Activated B cell treated with CpG ODN at 0.5 μM for 24 hours (primary cell): ENCODE results near the gene KRT80. TPM values are rescaled to one million over a fixed set of nuclear protein-coding genes. Genes with fewer than 3 reads are reported as not detected.

Source experiments
- ATAC-seq: fragments of 200-7000 bp; cut with Tn5 transposase; one replicate; pipeline ENCODE4 v1.10.0; 2021; ENCODE audit warnings: low read depth, mild to moderate bottlenecking, moderate library complexity
- CTCF ChIA-PET: fragments of 350-600 bp; sonication (Branson Sonifier 250); formaldehyde crosslinking; loops from one replicate; lab custom pipeline; 2021; ENCODE audit warnings: antibody characterized with exemption; lab: Charles Lee
- POLR2A ChIA-PET: fragments of 350-600 bp; sonication (Branson Sonifier 250); formaldehyde crosslinking; loops from one replicate; lab custom pipeline; 2021; ENCODE audit warnings: antibody characterized with exemption; lab: Charles Lee
- DNase-seq: peaks from one replicate; pipeline ENCODE4 v3.0.0; 2022
- H3K27ac Mint-ChIP-seq: one replicate; pipeline ENCODE4 v1.8.0; 2020; ENCODE audit warnings: mixed read lengths
- H3K27me3 Mint-ChIP-seq: one replicate; pipeline ENCODE4 v1.8.0; 2021; ENCODE audit warnings: mixed read lengths
- H3K36me3 Mint-ChIP-seq: one replicate; pipeline ENCODE4 v1.8.0; 2021; ENCODE audit warnings: low read depth, mixed read lengths
- H3K4me1 Mint-ChIP-seq: one replicate; pipeline ENCODE4 v1.8.0; 2021; ENCODE audit warnings: mixed read lengths
- H3K4me3 Mint-ChIP-seq: one replicate; pipeline ENCODE4 v1.8.0; 2020; ENCODE audit warnings: mild to moderate bottlenecking, mixed read lengths
- H3K9me3 Mint-ChIP-seq: one replicate; pipeline ENCODE4 v1.8.0; 2020; ENCODE audit warnings: mixed read lengths
- intact Hi-C: fragments of 100-400 bp; cut with micrococcal nuclease; formaldehyde crosslinking; loops from one replicate; pipeline ENCODE4 v1.15.1; 2024
- total RNA-seq: library from RNA; stranded (reverse); gene quantifications from 2 replicates; pipeline ENCODE4 v1.2.3, GENCODE V29; 2022
- TF ChIP-seq, protein P1 (sequence below): fragments of 200-600 bp; IDR thresholded peaks from one replicate; pipeline ENCODE4 v1.8.0; 2022; ENCODE audit warnings: antibody characterized with exemption, mild to moderate bottlenecking

The KRT80 gene
- total RNA-seq, 1 donor from 2014 or later: not detected

DNA sequence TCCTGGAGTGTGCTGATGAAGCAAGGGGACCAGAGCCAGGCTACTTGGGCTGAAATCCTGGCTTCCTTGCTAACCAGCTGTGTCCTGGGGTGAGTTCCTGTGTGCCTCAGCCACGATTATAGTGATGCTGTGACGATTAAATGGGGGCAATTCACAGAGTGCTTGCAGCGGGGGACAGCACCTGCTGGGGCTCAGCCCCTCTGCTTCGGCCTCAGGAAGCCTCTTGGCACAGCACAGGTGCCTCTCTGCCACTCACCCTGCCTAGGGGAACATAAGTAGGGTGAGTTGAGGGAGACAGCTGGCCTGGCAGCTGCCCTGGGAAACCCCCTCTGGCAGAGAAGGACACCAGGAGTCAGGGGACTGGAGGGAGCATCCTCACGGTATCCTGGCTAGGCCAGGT is 9.4 kb downstream of the KRT80 start:
- H3K27me3 Mint-ChIP-seq: peaks cover 2% of the 10 kb centered on the region

DNA sequence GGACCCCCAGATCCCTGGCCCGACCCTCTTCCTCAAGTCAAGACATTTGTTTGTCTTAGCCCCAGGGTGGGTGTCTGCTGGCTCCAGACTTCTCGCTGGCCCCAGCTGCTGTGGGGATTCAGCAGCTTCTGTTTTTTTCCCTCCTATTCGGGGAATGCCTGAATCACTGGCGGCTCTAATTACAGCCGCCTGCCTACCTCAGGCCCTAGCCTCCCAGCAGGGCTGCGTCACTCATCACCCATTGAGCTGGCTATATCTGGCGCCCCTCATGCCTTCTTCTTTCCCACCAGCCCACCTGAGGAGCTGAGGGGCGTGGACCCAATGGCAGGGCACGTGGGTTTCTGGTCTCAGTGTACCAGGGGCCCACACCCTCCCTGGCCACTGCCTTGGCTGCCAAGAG is 10.1 kb downstream of the KRT80 start:
- H3K27ac Mint-ChIP-seq: no peak overlapping the region
- ATAC-seq: no peak
- POLR2A ChIA-PET: no interaction called here
- no peaks in the 10 kb centered on the region for H3K36me3 Mint-ChIP-seq
- H3K4me1 Mint-ChIP-seq: no peaks in the 10 kb centered on the region
- no peak overlapping the region for H3K4me3 Mint-ChIP-seq
- TF ChIP-seq, protein P1, sequence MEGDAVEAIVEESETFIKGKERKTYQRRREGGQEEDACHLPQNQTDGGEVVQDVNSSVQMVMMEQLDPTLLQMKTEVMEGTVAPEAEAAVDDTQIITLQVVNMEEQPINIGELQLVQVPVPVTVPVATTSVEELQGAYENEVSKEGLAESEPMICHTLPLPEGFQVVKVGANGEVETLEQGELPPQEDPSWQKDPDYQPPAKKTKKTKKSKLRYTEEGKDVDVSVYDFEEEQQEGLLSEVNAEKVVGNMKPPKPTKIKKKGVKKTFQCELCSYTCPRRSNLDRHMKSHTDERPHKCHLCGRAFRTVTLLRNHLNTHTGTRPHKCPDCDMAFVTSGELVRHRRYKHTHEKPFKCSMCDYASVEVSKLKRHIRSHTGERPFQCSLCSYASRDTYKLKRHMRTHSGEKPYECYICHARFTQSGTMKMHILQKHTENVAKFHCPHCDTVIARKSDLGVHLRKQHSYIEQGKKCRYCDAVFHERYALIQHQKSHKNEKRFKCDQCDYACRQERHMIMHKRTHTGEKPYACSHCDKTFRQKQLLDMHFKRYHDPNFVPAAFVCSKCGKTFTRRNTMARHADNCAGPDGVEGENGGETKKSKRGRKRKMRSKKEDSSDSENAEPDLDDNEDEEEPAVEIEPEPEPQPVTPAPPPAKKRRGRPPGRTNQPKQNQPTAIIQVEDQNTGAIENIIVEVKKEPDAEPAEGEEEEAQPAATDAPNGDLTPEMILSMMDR: no peak
- H3K9me3 Mint-ChIP-seq: no peaks in the 10 kb centered on the region
- no peak for DNase-seq
- intact Hi-C loops: no loop called here
- peaks cover 2% of the 10 kb centered on the region for H3K27me3 Mint-ChIP-seq
- CTCF ChIA-PET: no interaction called here

More for the DNA sequence above, 9.4 kb downstream of the KRT80 start:
- ChIA-PET CTCF (no interaction called here), POLR2A (no interaction called here)
- DNase-seq (no peak), ATAC-seq (no peak)
- H3K9me3 Mint-ChIP-seq: no peaks in the 10 kb centered on the region
- no peak overlapping the region for H3K4me3 Mint-ChIP-seq
- no peaks in the 10 kb centered on the region for H3K4me1 Mint-ChIP-seq
- intact Hi-C loops: no loop called here
- H3K36me3 Mint-ChIP-seq: no peaks in the 10 kb centered on the region
- TF ChIP-seq, protein P1: no peak
- H3K27ac Mint-ChIP-seq: no peak overlapping the region

DNA sequence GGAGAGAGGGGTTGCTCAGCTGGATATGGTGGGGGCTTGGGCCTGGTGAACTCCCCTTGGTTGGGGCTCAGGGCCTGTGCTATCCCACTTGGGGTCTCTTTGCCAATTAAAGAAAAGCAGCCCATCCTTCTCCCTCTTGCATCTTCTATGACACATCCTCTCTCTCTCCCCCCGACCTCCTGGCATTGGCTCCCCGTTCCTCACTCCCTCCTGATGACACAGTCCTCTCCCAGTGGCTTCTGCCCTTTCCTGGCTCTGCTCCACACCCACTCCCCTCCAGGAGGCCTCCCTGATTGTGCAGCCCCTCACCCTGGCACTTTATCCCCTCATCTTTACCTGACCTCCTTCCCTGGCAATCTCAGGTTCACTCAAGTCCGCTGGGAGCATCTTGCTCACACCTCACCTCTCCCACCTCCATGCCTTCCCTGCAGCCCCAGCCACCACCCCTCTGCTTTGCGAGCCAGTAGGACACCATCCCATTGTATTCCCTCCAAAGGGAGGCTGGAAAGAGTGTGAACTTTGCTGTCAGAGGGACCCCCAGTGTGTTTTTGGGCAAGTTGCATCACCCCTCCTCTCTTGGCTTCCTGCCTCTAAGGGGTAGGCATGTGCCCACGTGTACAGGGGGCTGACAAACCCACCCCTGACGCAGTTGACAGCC is 10.7 kb downstream of the KRT80 start:
- no peak overlapping the region for H3K27ac Mint-ChIP-seq
- no peaks in the 10 kb centered on the region for H3K9me3 Mint-ChIP-seq
- peaks cover 2% of the 10 kb centered on the region for H3K27me3 Mint-ChIP-seq
- intact Hi-C loops: no loop called here
- DNase-seq: no peak
- no peak for ATAC-seq
- no peaks in the 10 kb centered on the region for H3K4me1 Mint-ChIP-seq
- POLR2A ChIA-PET: no interaction called here
- H3K4me3 Mint-ChIP-seq: no peak overlapping the region
- CTCF ChIA-PET: no interaction called here
- TF ChIP-seq, protein P1: no peak
- H3K36me3 Mint-ChIP-seq: no peaks in the 10 kb centered on the region

DNA sequence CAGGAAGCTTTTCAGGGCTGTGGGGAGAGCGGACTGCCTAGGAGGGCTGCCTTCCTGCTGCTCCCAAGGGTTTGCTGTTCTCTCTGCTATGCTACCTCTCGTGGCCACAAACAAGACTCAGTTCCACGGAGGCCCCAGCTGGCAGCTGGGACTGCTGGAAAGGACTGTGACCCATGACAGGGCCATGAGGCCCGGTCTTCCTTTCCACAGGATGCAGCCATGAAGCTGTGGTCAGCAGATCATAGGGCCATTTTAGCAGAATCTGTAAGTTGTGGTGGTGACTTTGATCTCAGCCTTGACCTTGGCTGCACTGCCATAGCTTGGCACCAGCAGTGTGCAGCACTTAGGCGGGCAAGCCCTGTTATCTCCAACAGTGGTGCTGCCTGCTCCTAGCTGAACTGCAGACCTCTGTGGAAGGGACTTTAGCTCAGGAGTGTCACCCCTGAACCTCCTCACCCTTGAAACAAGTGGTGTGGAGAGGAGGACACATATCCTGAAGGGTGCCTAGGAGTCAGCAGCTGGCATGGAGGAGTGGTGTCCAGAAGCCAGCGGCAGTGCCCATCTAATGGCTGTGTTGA is 12.3 kb downstream of the KRT80 start:
- Mint-ChIP-seq H3K27me3 (peaks cover 2% of the 10 kb centered on the region), H3K36me3 (no peaks in the 10 kb centered on the region), H3K9me3 (no peaks in the 10 kb centered on the region), H3K27ac (no peak overlapping the region), H3K4me1 (no peaks in the 10 kb centered on the region), H3K4me3 (no peak overlapping the region)
- TF ChIP-seq, protein P1: no peak
- no peak for ATAC-seq
- POLR2A ChIA-PET: no interaction called here
- no peak for DNase-seq
- intact Hi-C loops: no loop called here
- CTCF ChIA-PET: no interaction called here

DNA sequence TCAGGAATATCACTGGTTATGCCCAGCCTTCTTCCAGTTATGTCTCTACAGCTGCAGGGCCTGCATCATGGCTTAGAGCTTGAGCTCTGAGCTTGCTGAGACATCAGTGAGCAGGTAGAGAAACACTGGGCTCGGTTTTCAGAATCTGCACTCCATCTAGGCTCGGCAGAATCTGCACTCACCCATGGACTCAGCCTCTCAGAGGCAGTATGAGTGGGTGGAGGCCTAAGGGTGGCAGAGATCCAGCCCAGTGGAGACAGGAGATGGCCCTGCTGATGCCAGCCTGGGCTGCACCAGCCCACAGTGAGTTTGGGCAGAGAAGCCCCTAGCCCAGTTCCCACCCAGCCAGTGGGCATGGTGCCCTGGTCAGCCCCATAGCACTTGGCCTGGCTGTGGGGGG is 12.8 kb downstream of the KRT80 start:
- Mint-ChIP-seq H3K36me3 (no peaks in the 10 kb centered on the region), H3K9me3 (no peaks in the 10 kb centered on the region), H3K4me1 (no peaks in the 10 kb centered on the region), H3K4me3 (no peak overlapping the region), H3K27me3 (peaks cover 2% of the 10 kb centered on the region), H3K27ac (no peak overlapping the region)
- DNase-seq (no peak), ATAC-seq (no peak)
- ChIA-PET POLR2A (no interaction called here), CTCF (no interaction called here)
- intact Hi-C loops: no loop called here
- TF ChIP-seq, protein P1: no peak
